Measurements from ENCODE around the gene SH2D1A. TPM values are rescaled to one million over a fixed set of nuclear protein-coding genes. Genes with fewer than 3 reads are reported as not detected.

The SH2D1A gene
- polyA plus RNA-seq, 1 donor (not counting 4 experiments of a cell fraction or from before 2014, with no cell fraction given) = 0.04 TPM

- H3K79me2 ChIP-seq (ENCODE audit: control insufficient read depth, insufficient read depth, low read length) = no peaks in the 10 kb centered on the region
- H3K4me1 ChIP-seq (ENCODE audit: control insufficient read depth, extremely low read depth, insufficient read depth, low read length) = no peaks in the 10 kb centered on the region
- DNase-seq (ENCODE audit: low read depth, low spot score) = no peak
- H3K4me3 ChIP-seq (ENCODE audit: control insufficient read depth in 2 of 3, extremely low read depth in 1 of 3, insufficient read depth in 2 of 3, low read depth in 1 of 3, low read length in 3 of 3) = no peak overlapping the region
- dilution Hi-C loops (cut with MboI; ENCODE audit: extremely low pct_ligation_motif_present, low sequenced_read_pairs) = no loop called here
- no peaks in the 10 kb centered on the region for H3K9me1 ChIP-seq (ENCODE audit: control insufficient read depth, extremely low read depth, insufficient read depth, low read length)
- TF ChIP-seq EZH2 (IDR thresholded peaks at IDR 0.05; ENCODE audit: low read length) (no peak), CTCF (optimal IDR thresholded peaks at IDR 0.05 in 1 of 3, IDR thresholded peaks at IDR 0.05 in 1 of 3, conservative IDR thresholded peaks at IDR 0.05 in 1 of 3; ENCODE audit: extremely low read depth in 1 of 3, insufficient read depth in 2 of 3, low read length in 3 of 3) (no peak)
- no peak overlapping the region for H3K4me2 ChIP-seq (ENCODE audit: control insufficient read depth, extremely low read depth, insufficient read depth, low read depth, low read length)
- no peak overlapping the region for H3K9ac ChIP-seq (ENCODE audit: control insufficient read depth, extremely low read depth, insufficient read depth, low read length)
- H2AFZ ChIP-seq (ENCODE audit: control insufficient read depth, low read length) = no peak overlapping the region
- no peaks in the 10 kb centered on the region for H3K36me3 ChIP-seq (ENCODE audit: control insufficient read depth in 2 of 2, extremely low read depth in 1 of 2, insufficient read depth in 2 of 2, low read length in 2 of 2)
- no peak overlapping the region for H3K27ac ChIP-seq (ENCODE audit: control insufficient read depth, insufficient read depth, low read length)
- no peaks in the 10 kb centered on the region for H4K20me1 ChIP-seq (ENCODE audit: control insufficient read depth, extremely low read depth, insufficient read depth, low read length)
- no peak for FAIRE-seq
- H3K9me3 ChIP-seq (ENCODE audit: control insufficient read depth, low read depth, low read length) = no peaks in the 10 kb centered on the region
- no peaks in the 10 kb centered on the region for H3K27me3 ChIP-seq (ENCODE audit: control insufficient read depth, extremely low read depth, insufficient read depth, low read length)
These were observed 2.6 kb downstream of the SH2D1A start for GRCh38 chrX:124348885-124349453.

- Histone ChIP-seq H3K4me3 (ENCODE audit: control insufficient read depth in 2 of 3, extremely low read depth in 1 of 3, insufficient read depth in 2 of 3, low read depth in 1 of 3, low read length in 3 of 3) (no peak overlapping the region), H3K4me1 (ENCODE audit: control insufficient read depth, extremely low read depth, insufficient read depth, low read length) (no peaks in the 10 kb centered on the region), H3K27ac (ENCODE audit: control insufficient read depth, insufficient read depth, low read length) (no peak overlapping the region), H3K9ac (ENCODE audit: control insufficient read depth, extremely low read depth, insufficient read depth, low read length) (no peak overlapping the region), H3K27me3 (ENCODE audit: control insufficient read depth, extremely low read depth, insufficient read depth, low read length) (no peaks in the 10 kb centered on the region), H3K9me1 (ENCODE audit: control insufficient read depth, extremely low read depth, insufficient read depth, low read length) (no peaks in the 10 kb centered on the region), H4K20me1 (ENCODE audit: control insufficient read depth, extremely low read depth, insufficient read depth, low read length) (no peaks in the 10 kb centered on the region), H3K36me3 (ENCODE audit: control insufficient read depth in 2 of 2, extremely low read depth in 1 of 2, insufficient read depth in 2 of 2, low read length in 2 of 2) (no peaks in the 10 kb centered on the region), H3K79me2 (ENCODE audit: control insufficient read depth, insufficient read depth, low read length) (no peaks in the 10 kb centered on the region), H3K9me3 (ENCODE audit: control insufficient read depth, low read depth, low read length) (no peaks in the 10 kb centered on the region), H2AFZ (ENCODE audit: control insufficient read depth, low read length) (no peak overlapping the region), H3K4me2 (ENCODE audit: control insufficient read depth, extremely low read depth, insufficient read depth, low read depth, low read length) (no peak overlapping the region)
- TF ChIP-seq CTCF (optimal IDR thresholded peaks at IDR 0.05 in 1 of 3, IDR thresholded peaks at IDR 0.05 in 1 of 3, conservative IDR thresholded peaks at IDR 0.05 in 1 of 3; ENCODE audit: extremely low read depth in 1 of 3, insufficient read depth in 2 of 3, low read length in 3 of 3) = no peak
- TF ChIP-seq EZH2 (IDR thresholded peaks at IDR 0.05; ENCODE audit: low read length) = no peak
- FAIRE-seq = no peak
- DNase-seq (ENCODE audit: low read depth, low spot score) = no peak
- dilution Hi-C loops (cut with MboI; ENCODE audit: extremely low pct_ligation_motif_present, low sequenced_read_pairs) = no loop called here
These were observed 8.3 kb downstream of the SH2D1A start for GRCh38 chrX:124354648-124355047.
